GM21576 (cell line): ENCODE results near the gene RFX1.

Experiments used
- ATAC-seq: cut with Tn5 transposase; IDR thresholded peaks from one replicate; pipeline ENCODE4 v1.9.1; 2021; ENCODE audit warnings: mild to moderate bottlenecking, moderate library complexity; ENCODE audit not compliant: unreplicated experiment

Gene RFX1

GRCh38 chr19:13961826-13962698 is 44.1 kb downstream of the RFX1 start:
- ATAC-seq: no peak

GRCh38 chr19:13960863-13961784 is 45.0 kb downstream of the RFX1 start:
- ATAC-seq: no peak

GRCh38 chr19:13959962-13960862 is 45.9 kb downstream of the RFX1 start:
- ATAC-seq: no peak

- ATAC-seq: no peak
Observed at GRCh38 chr19:13959141-13959961, 46.8 kb downstream of the RFX1 start.

- ATAC-seq: no peak
Observed at GRCh38 chr19:13958043-13958442, 48.1 kb downstream of the RFX1 start.

- ATAC-seq: no peak
Observed at GRCh38 chr19:13957051-13957450, 49.1 kb downstream of the RFX1 start.

GRCh38 chr19:13956365-13956744 is 49.8 kb downstream of the RFX1 start:
- ATAC-seq: no peak

GRCh38 chr19:13955662-13956364 is 50.3 kb downstream of the RFX1 start:
- ATAC-seq: no peak

GRCh38 chr19:13954185-13954584 is 51.9 kb downstream of the RFX1 start:
- no peak for ATAC-seq

- ATAC-seq: no peak
Observed at GRCh38 chr19:13952931-13953531, 53.1 kb downstream of the RFX1 start.

- peak; percentile 92 for ATAC-seq
Observed at GRCh38 chr19:13952154-13952930, 53.8 kb downstream of the RFX1 start, which contains the start of gene DCAF15. Gene DCAF15, plus strand, starts transcription at chr19:13952509. Its CDS starts 4 bp downstream, at chr19:13952513.

GRCh38 chr19:13951799-13952153 is 54.3 kb downstream of the RFX1 start:
- peak; percentile 1 for ATAC-seq

- ATAC-seq: no peak
Observed at GRCh38 chr19:13951043-13951442, 55.1 kb downstream of the RFX1 start.

- ATAC-seq: no peak
Observed at GRCh38 chr19:13946414-13946813, 59.7 kb downstream of the RFX1 start.

- ATAC-seq: no peak
Observed at GRCh38 chr19:13942023-13942684, 64.0 kb downstream of the RFX1 start.

GRCh38 chr19:13938301-13939064 is 67.6 kb downstream of the RFX1 start, which contains the start of gene PODNL1:
Gene PODNL1, minus strand, starts transcription at chr19:13938417. Its CDS starts 236 bp downstream, at chr19:13938181.
- ATAC-seq: no peak
